Chondrocyte (in vitro differentiated cells): ENCODE measurements around the gene PXN. TPM values are rescaled to one million over a fixed set of nuclear protein-coding genes. Genes with fewer than 3 reads are reported as not detected.

Experiments
- DNase-seq: peaks from one replicate; pipeline ENCODE4 v3.0.0; 2021; ENCODE audit warnings: mixed read lengths, low spot score
- H3K27ac Mint-ChIP-seq: one replicate; pipeline ENCODE4 v1.8.0; 2021; ENCODE audit warnings: mild to moderate bottlenecking, moderate library complexity, mixed read lengths; ENCODE audit not compliant: unreplicated experiment
- H3K27me3 Mint-ChIP-seq: 2 replicates; pipeline ENCODE4 v1.8.0; 2021; ENCODE audit warnings: low read depth, mixed read lengths
- H3K36me3 Mint-ChIP-seq: 2 replicates; pipeline ENCODE4 v1.8.0; 2021; ENCODE audit warnings: low read depth, mixed read lengths
- H3K4me1 Mint-ChIP-seq: 2 replicates; pipeline ENCODE4 v1.8.0; 2021; ENCODE audit warnings: low read depth, mild to moderate bottlenecking, mixed read lengths
- H3K4me3 Mint-ChIP-seq: one replicate; pipeline ENCODE4 v1.8.0; 2021; ENCODE audit warnings: mild to moderate bottlenecking, moderate library complexity, mixed read lengths; ENCODE audit not compliant: unreplicated experiment
- H3K9me3 Mint-ChIP-seq: 2 replicates; pipeline ENCODE4 v1.8.0; 2021; ENCODE audit warnings: low read depth, mixed read lengths
- CTCF ChIP-seq: fragments of 200-600 bp; sonication (generic); IDR thresholded peaks from 2 replicates; pipeline ENCODE4 v1.5.0; 2021; ENCODE audit warnings: antibody characterized with exemption, mild to moderate bottlenecking, moderate library complexity
- long read RNA-seq: library from polyadenylated mRNA; stranded (forward); transcript quantifications from one replicate; pipeline ENCODE4 v2.0.0, GENCODE V29; 2021
- total RNA-seq: library from RNA; stranded (reverse); gene quantifications from 3 replicates; pipeline ENCODE4 v1.2.1, GENCODE V29; 2021

PXN gene
- 68.1 to 79.5 TPM (median 70.5 TPM) in 3 replicates for total RNA-seq
- long read RNA-seq, transcript PXN-201 (12 exons, 3,785 nt): minor isoform, 21 of 183 reads
- long read RNA-seq, transcript PXN-204 (11 exons, 3,683 nt): major isoform, 107 of 183 reads
- long read RNA-seq, partial matches to known transcripts: 12 of 183 reads
- long read RNA-seq, other reads (novel, unspliced or antisense): 39 of 183 reads

GRCh38 chr12:120265473-120266179 lies at the start of gene PXN:
Gene PXN (minus strand): TSS chr12:120265730. CDS start chr12:120265629, 101 bp downstream.
- peak; percentile 85 for TF ChIP-seq CTCF
- Mint-ChIP-seq H3K4me1 (peaks cover 44% of the 10 kb centered on the region), H3K36me3 (no peaks in the 10 kb centered on the region), H3K27me3 (no peaks in the 10 kb centered on the region), H3K9me3 (no peaks in the 10 kb centered on the region), H3K4me3 (peak within 1 kb of the TSS; percentile 93), H3K27ac (peak within 1 kb of the TSS; percentile 95)
- DNase-seq: peak; percentile 85

GRCh38 chr12:120314220-120314619 lies 48.7 kb upstream of the PXN start:
- Mint-ChIP-seq H3K4me1 (peaks cover 13% of the 10 kb centered on the region), H3K27ac (no peak overlapping the region), H3K36me3 (no peaks in the 10 kb centered on the region), H3K4me3 (no peak overlapping the region), H3K9me3 (no peaks in the 10 kb centered on the region), H3K27me3 (no peaks in the 10 kb centered on the region)
- peak; percentile 53 for TF ChIP-seq CTCF
- no peak for DNase-seq

- no peaks in the 10 kb centered on the region for H3K36me3 Mint-ChIP-seq
- H3K27ac Mint-ChIP-seq: peak within 1 kb of the TSS; percentile 98
- peaks cover 8% of the 10 kb centered on the region for H3K4me1 Mint-ChIP-seq
- peak within 1 kb of the TSS; percentile 88 for H3K4me3 Mint-ChIP-seq
- DNase-seq: no peak
- TF ChIP-seq CTCF: peak; percentile 96
- H3K27me3 Mint-ChIP-seq: no peaks in the 10 kb centered on the region
- no peaks in the 10 kb centered on the region for H3K9me3 Mint-ChIP-seq
Measured at GRCh38 chr12:120301962-120302815, 36.7 kb upstream of the PXN start, which contains the start of gene SIRT4. Gene SIRT4 (plus strand): TSS chr12:120302321. CDS start chr12:120303562, 1,241 bp downstream.

- Mint-ChIP-seq H3K27me3 (no peaks in the 10 kb centered on the region), H3K4me1 (peaks cover 2% of the 10 kb centered on the region), H3K9me3 (no peaks in the 10 kb centered on the region), H3K27ac (no peak within 1 kb of the TSS), H3K36me3 (no peaks in the 10 kb centered on the region), H3K4me3 (no peak within 1 kb of the TSS)
- no peak for DNase-seq
- no peak for TF ChIP-seq CTCF
Measured at GRCh38 chr12:120292661-120293531, 27.4 kb upstream of the PXN start, which contains the start of gene RNU4-1. Gene RNU4-1 (minus strand): TSS chr12:120293237.
